Osteoblast (primary cell): Measurements from ENCODE around the gene ABCC1. TPM values are rescaled to one million over a fixed set of nuclear protein-coding genes. Genes with fewer than 3 reads are reported as not detected.
A peak's percentile ranks its signal among the peaks of the same experiment; 100 is the strongest.

Source experiments
- DNase-seq: peaks from one replicate; pipeline ENCODE4 v3.0.0; 2011; ENCODE audit warnings: low spot score, mixed read lengths; ENCODE audit not compliant: insufficient read length; ENCODE audit errors: missing footprints
- H2AFZ ChIP-seq: 2 replicates; pipeline ENCODE4 v1.6.0; 2011; ENCODE audit warnings: mild to moderate bottlenecking, low read length
- H3K27ac ChIP-seq: 2 replicates; pipeline ENCODE4 v1.5.1; 2011; ENCODE audit warnings: mild to moderate bottlenecking, low read depth, low read length, moderate library complexity
- H3K27me3 ChIP-seq: 2 replicates; pipeline ENCODE4 v1.6.0; 2012; ENCODE audit warnings: mild to moderate bottlenecking, control low read depth, inconsistent platforms, low read length, moderate library complexity; ENCODE audit not compliant: insufficient read depth
- H3K36me3 ChIP-seq: 2 replicates; pipeline ENCODE4 v1.5.1; 2011; ENCODE audit warnings: mild to moderate bottlenecking, low read length, control low read depth, moderate library complexity; ENCODE audit not compliant: insufficient read depth
- H3K4me1 ChIP-seq: 2 replicates; pipeline ENCODE4 v1.5.1; 2011; ENCODE audit warnings: mild to moderate bottlenecking, low read length, control low read depth, moderate library complexity; ENCODE audit not compliant: insufficient read depth
- H3K4me2 ChIP-seq: 2 replicates; pipeline ENCODE4 v1.6.0; 2011; ENCODE audit warnings: mild to moderate bottlenecking, low read length; ENCODE audit not compliant: insufficient read depth
- H3K4me3 ChIP-seq: fragments of 200-600 bp; sonication (generic); 3 replicates; pipeline ENCODE4 v1.5.1; 2012; ENCODE audit warnings: mild to moderate bottlenecking, low read length, inconsistent platforms; ENCODE audit not compliant: insufficient read depth
- H3K79me2 ChIP-seq: 2 replicates; pipeline ENCODE4 v1.6.0; 2012; ENCODE audit warnings: mild to moderate bottlenecking, low read length, control low read depth, inconsistent platforms; ENCODE audit not compliant: insufficient read depth
- H3K9me3 ChIP-seq: 2 replicates; pipeline ENCODE4 v1.5.1; 2011; ENCODE audit warnings: low read depth, low read length, control low read depth
- H4K20me1 ChIP-seq: 2 replicates; pipeline ENCODE4 v1.6.0; 2012; ENCODE audit warnings: mild to moderate bottlenecking, low read length, control low read depth; ENCODE audit not compliant: insufficient read depth
- total RNA-seq: library from RNA; depleted of rRNA; stranded (reverse); fragments of >200 nt; gene quantifications from 2 replicates; pipeline ENCODE4 v1.2.3, GENCODE V29; 2012
- TF ChIP-seq, protein P1 (sequence below): IDR thresholded peaks from 2 replicates; pipeline ENCODE4 v1.5.1; 2011; ENCODE audit warnings: mild to moderate bottlenecking, low read depth, low read length, moderate library complexity; ENCODE audit errors: extremely low read depth

ABCC1 gene
- total RNA-seq, 1 donor = 33.7 TPM

DNA sequence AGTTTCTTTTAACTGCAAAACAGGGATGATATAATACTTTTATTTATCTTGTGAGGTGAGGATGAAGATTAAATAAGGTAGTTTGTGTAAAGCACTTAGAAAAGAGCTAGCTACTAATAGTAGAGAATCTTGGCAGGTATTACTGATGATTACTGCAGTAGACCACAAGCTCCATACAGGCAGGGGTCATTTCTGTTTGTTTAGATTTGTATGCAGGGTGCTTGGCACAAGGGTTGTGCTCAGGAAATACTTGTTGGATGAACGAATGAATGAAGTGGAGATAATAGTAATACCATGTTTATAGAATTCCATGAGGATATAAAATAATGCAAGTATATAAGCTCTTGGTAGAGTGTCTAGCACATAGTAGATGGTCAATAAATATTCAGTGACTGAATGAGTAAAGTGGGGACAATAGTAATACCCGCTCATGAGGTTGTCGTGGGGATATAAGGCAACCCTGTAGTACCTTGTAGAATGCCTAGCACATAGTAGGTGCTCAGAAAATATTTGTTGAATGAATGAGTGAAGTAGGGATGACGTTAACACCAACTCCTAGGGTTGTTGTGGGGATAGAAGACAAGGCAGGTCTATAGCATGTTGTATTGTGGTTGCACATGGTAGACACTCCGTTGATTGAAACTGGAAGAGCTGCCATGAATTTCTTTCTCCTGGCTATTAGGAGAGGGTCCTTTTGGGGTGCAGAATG lies 83.0 kb downstream of the ABCC1 start:
- peaks cover 10% of the 10 kb centered on the region for H3K4me1 ChIP-seq
- no peaks in the 10 kb centered on the region for H3K9me3 ChIP-seq
- no peak overlapping the region for H3K27ac ChIP-seq
- H3K27me3 ChIP-seq = no peaks in the 10 kb centered on the region
- H3K79me2 ChIP-seq = peaks cover 33% of the 10 kb centered on the region
- no peak overlapping the region for H3K4me3 ChIP-seq
- DNase-seq = no peak
- H3K36me3 ChIP-seq = peaks cover 40% of the 10 kb centered on the region
- peaks cover 5% of the 10 kb centered on the region for H4K20me1 ChIP-seq
- TF ChIP-seq, protein P1, sequence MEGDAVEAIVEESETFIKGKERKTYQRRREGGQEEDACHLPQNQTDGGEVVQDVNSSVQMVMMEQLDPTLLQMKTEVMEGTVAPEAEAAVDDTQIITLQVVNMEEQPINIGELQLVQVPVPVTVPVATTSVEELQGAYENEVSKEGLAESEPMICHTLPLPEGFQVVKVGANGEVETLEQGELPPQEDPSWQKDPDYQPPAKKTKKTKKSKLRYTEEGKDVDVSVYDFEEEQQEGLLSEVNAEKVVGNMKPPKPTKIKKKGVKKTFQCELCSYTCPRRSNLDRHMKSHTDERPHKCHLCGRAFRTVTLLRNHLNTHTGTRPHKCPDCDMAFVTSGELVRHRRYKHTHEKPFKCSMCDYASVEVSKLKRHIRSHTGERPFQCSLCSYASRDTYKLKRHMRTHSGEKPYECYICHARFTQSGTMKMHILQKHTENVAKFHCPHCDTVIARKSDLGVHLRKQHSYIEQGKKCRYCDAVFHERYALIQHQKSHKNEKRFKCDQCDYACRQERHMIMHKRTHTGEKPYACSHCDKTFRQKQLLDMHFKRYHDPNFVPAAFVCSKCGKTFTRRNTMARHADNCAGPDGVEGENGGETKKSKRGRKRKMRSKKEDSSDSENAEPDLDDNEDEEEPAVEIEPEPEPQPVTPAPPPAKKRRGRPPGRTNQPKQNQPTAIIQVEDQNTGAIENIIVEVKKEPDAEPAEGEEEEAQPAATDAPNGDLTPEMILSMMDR = no peak
- no peak overlapping the region for H2AFZ ChIP-seq
- H3K4me2 ChIP-seq = no peak overlapping the region

DNA sequence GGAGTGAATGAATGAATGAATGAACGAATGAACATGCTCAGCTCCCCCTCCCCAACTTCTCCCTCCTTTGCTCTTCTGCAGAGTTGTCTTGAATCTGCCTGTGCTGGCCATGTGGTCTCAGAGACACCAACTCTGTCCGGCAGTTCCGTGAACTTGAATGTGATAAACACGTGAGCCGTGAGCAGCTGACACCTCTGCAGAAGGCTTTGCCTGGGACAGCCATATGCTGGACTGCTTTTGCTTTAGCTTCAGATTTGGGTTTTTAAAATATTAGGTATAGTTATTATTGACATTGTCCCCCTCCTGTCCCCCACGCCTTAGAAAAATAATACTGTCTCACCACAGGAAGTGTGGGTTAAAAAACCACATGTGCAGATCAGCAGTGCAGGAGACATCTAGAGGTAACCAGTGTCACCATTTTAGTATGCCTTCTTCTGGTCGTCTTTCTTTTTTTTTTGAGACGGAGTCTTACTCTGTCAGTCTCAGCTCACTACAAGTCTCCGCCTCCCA lies 83.8 kb downstream of the ABCC1 start:
- no peak overlapping the region for H3K4me3 ChIP-seq
- peaks cover 48% of the 10 kb centered on the region for H3K36me3 ChIP-seq
- TF ChIP-seq, protein P1 = no peak
- H3K79me2 ChIP-seq = peaks cover 25% of the 10 kb centered on the region
- no peak overlapping the region for H3K4me2 ChIP-seq
- H3K9me3 ChIP-seq = no peaks in the 10 kb centered on the region
- peak; percentile 25 for DNase-seq
- peaks cover 2% of the 10 kb centered on the region for H4K20me1 ChIP-seq
- peaks cover 10% of the 10 kb centered on the region for H3K4me1 ChIP-seq
- no peak overlapping the region for H2AFZ ChIP-seq
- H3K27me3 ChIP-seq = no peaks in the 10 kb centered on the region
- H3K27ac ChIP-seq = no peak overlapping the region

DNA sequence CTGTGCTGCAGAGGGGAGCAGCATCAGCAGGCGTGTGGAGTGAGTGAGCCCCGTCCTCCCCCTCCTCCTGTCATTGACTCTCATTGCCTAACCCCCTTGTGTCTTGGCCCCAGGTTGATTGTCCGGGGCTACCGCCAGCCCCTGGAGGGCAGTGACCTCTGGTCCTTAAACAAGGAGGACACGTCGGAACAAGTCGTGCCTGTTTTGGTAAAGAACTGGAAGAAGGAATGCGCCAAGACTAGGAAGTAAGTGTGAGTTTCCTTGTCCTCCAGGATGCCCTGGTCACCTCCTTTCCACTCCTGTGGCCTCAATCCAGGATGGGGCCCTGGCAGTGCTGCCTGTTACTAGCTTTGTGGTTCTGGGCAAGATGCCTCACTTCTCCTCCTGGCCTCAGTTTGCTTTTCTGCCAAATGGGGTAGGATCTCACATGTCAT lies 87.0 kb downstream of the ABCC1 start:
- Histone ChIP-seq H3K27ac (no peak overlapping the region), H3K4me1 (no peaks in the 10 kb centered on the region), H2AFZ (no peak overlapping the region), H3K9me3 (no peaks in the 10 kb centered on the region), H4K20me1 (peaks cover 14% of the 10 kb centered on the region), H3K27me3 (no peaks in the 10 kb centered on the region), H3K79me2 (peaks cover 14% of the 10 kb centered on the region), H3K36me3 (peaks cover 64% of the 10 kb centered on the region), H3K4me2 (no peak overlapping the region), H3K4me3 (no peak overlapping the region)
- TF ChIP-seq, protein P1 = no peak
- peak; percentile 46 for DNase-seq

DNA sequence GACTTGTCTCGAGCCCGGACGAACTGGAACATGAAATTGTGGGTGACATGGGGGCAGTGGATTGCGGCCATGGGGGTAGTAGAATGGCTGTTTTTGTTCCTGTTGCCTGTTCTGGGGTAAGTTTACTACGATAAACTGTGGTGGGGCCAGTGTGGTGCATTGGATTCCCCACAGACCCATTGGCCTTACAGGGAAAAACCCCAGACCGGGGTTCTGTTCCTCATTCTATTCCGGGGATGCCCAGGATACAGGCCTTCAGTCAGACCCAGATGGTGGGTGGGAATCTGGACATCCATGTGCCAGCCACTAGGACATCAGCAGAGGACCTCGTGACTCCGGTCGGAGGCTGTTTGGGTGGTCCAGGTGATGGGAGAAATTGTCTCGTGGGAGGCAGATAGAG lies 88.1 kb downstream of the ABCC1 start:
- H3K36me3 ChIP-seq = peaks cover 66% of the 10 kb centered on the region
- H3K9me3 ChIP-seq = no peaks in the 10 kb centered on the region
- H3K4me1 ChIP-seq = no peaks in the 10 kb centered on the region
- no peak for DNase-seq
- no peak overlapping the region for H3K27ac ChIP-seq
- no peaks in the 10 kb centered on the region for H3K27me3 ChIP-seq
- no peak overlapping the region for H2AFZ ChIP-seq
- H3K4me3 ChIP-seq = no peak overlapping the region
- no peak overlapping the region for H3K4me2 ChIP-seq
- H3K79me2 ChIP-seq = peaks cover 10% of the 10 kb centered on the region
- TF ChIP-seq, protein P1 = no peak
- peaks cover 16% of the 10 kb centered on the region for H4K20me1 ChIP-seq
